ENCODE data around the gene CAPZA2.
"Not testable (repeated sequence)": the region's sequence is repeated elsewhere in the genome, so short reads cannot be mapped to it uniquely, and the experiment has no call there.

CAPZA2 gene

DNA sequence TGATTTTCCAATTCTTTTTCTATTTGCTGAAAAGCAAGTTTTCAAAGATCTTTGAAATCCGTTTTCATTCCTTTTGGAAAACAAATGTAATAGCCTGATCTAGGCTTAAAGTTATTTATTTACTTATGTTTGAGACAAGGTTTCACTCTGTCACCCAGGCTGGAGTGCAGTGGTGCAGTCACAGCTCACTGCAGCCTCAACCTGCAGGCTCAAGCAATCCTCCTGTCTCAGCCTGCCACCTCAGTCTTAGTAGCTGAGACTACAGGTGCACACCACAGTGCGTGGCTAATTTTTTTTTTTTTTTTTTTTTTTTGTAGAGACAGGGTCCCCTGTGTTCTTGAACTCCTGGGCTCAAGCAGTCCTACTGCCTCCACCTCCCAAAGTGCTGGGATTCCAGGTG lies 95.5 kb downstream of the CAPZA2 start:
- no peaks in the 10 kb centered on the region for H3K9me3 ChIP-seq (ENCODE audit: control insufficient read depth, low read depth, low read length)
- peaks cover 13% of the 10 kb centered on the region for H3K4me1 ChIP-seq (ENCODE audit: control insufficient read depth, low read depth, low read length)
- peaks cover 5% of the 10 kb centered on the region for H3K27me3 ChIP-seq (ENCODE audit: control insufficient read depth, insufficient read depth, low read length)
- no peaks in the 10 kb centered on the region for H3K36me3 ChIP-seq (ENCODE audit: control insufficient read depth, low read depth, low read length)
- H3K27ac ChIP-seq (ENCODE audit: low read length): no peak overlapping the region
- H3K4me3 ChIP-seq (ENCODE audit: low read length): no peak overlapping the region
- no peak overlapping the region for H3K9ac ChIP-seq (ENCODE audit: low read length)

DNA sequence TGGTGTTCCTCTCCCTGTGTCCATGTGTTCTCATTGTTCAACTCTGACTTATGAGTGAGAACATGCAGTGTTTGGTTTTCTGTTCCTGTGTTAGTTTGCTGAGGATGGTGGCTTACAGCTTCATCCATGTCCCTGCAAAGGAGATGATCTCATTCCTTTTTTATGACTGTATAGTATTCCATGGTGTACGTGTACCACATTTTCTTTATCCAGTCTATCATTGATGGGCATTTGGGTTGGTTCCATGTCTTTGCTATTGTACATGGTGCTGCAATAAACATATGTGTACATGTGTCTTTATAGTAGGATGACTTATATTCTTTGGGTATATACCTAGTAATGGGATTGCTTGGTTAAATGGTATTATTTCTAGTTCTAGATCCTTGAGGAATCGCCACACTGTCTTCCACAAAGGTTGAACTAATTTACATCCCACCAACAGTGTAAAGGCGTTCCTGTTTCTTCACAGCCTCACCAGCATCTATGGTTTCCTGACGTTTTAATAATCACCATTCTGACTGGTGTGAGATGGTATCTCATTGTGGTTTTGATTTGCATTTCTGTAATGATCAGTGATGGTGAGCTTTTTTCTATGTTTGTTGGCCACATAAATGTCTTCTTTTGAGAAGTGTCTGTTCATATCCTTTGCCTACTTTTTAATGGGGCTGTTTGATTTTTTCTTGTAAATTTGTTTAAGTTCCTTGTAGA lies 99.7 kb downstream of the CAPZA2 start:
- not testable (repeated sequence) for H3K36me3 ChIP-seq (ENCODE audit: control insufficient read depth, low read depth, low read length); H3K27ac ChIP-seq (ENCODE audit: low read length); H3K4me3 ChIP-seq (ENCODE audit: low read length); H3K27me3 ChIP-seq (ENCODE audit: control insufficient read depth, insufficient read depth, low read length); H3K9me3 ChIP-seq (ENCODE audit: control insufficient read depth, low read depth, low read length); H3K9ac ChIP-seq (ENCODE audit: low read length); H3K4me1 ChIP-seq (ENCODE audit: control insufficient read depth, low read depth, low read length)

DNA sequence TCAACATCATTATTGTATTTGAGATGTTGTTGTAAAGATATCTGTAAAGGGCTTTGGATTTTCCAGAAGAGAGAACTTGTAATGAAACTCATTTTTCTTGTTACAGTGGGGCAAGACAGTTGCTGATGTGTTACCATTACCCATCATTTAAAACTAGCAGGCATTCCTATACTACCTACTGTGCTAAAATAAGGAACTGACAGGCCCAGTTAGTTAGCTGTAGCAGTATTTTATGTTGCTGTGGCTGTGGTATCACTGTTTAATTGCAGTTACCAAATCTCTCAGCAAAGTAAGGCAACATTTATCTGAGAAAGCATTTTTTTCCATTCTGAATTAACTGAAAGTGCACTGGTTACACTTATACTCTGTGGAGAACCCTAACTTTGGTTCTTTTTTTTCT lies 100.8 kb downstream of the CAPZA2 start:
- Histone ChIP-seq H3K9me3 (ENCODE audit: control insufficient read depth, low read depth, low read length) (no peaks in the 10 kb centered on the region), H3K27me3 (ENCODE audit: control insufficient read depth, insufficient read depth, low read length) (no peaks in the 10 kb centered on the region), H3K36me3 (ENCODE audit: control insufficient read depth, low read depth, low read length) (no peaks in the 10 kb centered on the region), H3K4me3 (ENCODE audit: low read length) (no peak overlapping the region), H3K9ac (ENCODE audit: low read length) (no peak overlapping the region), H3K4me1 (ENCODE audit: control insufficient read depth, low read depth, low read length) (no peaks in the 10 kb centered on the region), H3K27ac (ENCODE audit: low read length) (no peak overlapping the region)

DNA sequence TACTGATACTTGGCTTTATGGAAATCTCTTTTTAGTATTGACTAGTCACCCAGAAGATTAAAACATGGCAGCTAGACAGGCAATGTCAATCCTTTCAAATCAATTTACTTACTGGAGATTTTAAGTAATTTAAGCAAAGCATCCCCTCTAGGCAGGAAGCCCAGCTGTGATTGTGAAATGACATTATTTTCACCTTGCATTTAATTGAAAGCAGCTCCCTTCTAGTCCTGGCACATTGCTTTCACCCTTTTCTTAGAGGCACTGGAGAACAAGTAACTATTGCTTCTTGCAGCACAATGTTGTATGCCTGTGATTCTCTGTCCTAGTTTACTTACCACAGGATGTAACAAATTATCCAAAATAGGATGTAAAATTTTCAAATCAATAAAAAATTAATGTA lies 104.2 kb downstream of the CAPZA2 start:
- Histone ChIP-seq H3K27ac (ENCODE audit: low read length) (no peak overlapping the region), H3K9me3 (ENCODE audit: control insufficient read depth, low read depth, low read length) (no peaks in the 10 kb centered on the region), H3K4me3 (ENCODE audit: low read length) (no peak overlapping the region), H3K9ac (ENCODE audit: low read length) (no peak overlapping the region), H3K36me3 (ENCODE audit: control insufficient read depth, low read depth, low read length) (no peaks in the 10 kb centered on the region), H3K4me1 (ENCODE audit: control insufficient read depth, low read depth, low read length) (peaks cover 19% of the 10 kb centered on the region), H3K27me3 (ENCODE audit: control insufficient read depth, insufficient read depth, low read length) (no peaks in the 10 kb centered on the region)

DNA sequence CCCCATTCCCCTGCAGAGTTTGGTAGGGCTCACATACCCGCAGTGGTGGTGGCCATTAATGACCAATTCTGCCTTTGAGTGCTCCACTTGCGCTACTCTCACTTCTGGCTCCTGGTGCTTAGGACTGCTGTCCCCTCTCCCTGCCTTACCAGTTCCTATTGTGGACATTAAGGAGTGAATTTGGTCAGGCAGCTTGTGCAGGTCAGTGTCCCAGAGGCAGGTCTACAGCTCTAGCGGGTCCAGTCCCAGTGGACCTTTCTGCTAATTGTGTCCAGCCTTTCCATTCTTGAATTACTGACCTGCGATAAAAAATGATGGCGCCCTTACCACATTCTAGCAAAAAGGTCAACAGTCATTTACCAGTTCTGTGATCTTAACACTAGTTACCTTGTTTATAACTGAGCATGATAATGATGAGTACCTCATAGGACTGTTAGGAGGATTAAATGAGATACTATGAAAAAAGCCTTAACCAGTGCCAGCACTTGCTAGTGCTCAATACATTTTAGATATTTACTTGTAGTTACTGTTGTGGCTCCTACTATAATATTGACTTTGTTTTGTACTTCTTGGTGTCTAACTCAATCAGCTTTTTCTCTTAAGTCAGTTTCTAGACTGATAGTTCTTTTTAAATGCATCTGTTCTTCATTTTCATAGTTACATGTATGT lies 105.0 kb downstream of the CAPZA2 start:
- Histone ChIP-seq H3K4me3 (ENCODE audit: low read length) (no peak overlapping the region), H3K27me3 (ENCODE audit: control insufficient read depth, insufficient read depth, low read length) (no peaks in the 10 kb centered on the region), H3K9me3 (ENCODE audit: control insufficient read depth, low read depth, low read length) (no peaks in the 10 kb centered on the region), H3K27ac (ENCODE audit: low read length) (no peak overlapping the region), H3K9ac (ENCODE audit: low read length) (no peak overlapping the region), H3K4me1 (ENCODE audit: control insufficient read depth, low read depth, low read length) (peaks cover 26% of the 10 kb centered on the region), H3K36me3 (ENCODE audit: control insufficient read depth, low read depth, low read length) (no peaks in the 10 kb centered on the region)

DNA sequence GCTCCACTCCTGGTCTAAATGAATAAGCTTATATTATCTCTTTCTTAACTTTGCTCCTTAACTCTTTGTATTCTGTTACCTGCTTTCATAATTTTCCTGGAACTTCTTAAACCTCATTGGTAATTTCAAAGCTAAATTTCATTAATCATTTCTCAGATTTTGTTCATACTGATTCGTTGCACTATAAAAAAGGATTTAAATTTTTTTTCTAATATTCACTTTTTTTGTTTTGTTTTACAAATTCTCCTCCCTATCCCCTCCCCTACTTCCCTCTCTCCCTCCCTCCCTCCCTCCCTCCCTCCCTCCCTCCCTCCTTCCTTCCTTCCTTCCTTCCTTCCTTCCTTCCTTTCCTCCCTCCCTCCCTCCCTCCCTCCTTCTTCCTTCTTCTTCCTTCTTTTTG lies 105.6 kb downstream of the CAPZA2 start:
- no peak overlapping the region for H3K9ac ChIP-seq (ENCODE audit: low read length)
- H3K4me1 ChIP-seq (ENCODE audit: control insufficient read depth, low read depth, low read length): peaks cover 26% of the 10 kb centered on the region
- H3K27ac ChIP-seq (ENCODE audit: low read length): no peak overlapping the region
- no peaks in the 10 kb centered on the region for H3K36me3 ChIP-seq (ENCODE audit: control insufficient read depth, low read depth, low read length)
- H3K4me3 ChIP-seq (ENCODE audit: low read length): no peak overlapping the region
- no peaks in the 10 kb centered on the region for H3K27me3 ChIP-seq (ENCODE audit: control insufficient read depth, insufficient read depth, low read length)
- H3K9me3 ChIP-seq (ENCODE audit: control insufficient read depth, low read depth, low read length): no peaks in the 10 kb centered on the region

DNA sequence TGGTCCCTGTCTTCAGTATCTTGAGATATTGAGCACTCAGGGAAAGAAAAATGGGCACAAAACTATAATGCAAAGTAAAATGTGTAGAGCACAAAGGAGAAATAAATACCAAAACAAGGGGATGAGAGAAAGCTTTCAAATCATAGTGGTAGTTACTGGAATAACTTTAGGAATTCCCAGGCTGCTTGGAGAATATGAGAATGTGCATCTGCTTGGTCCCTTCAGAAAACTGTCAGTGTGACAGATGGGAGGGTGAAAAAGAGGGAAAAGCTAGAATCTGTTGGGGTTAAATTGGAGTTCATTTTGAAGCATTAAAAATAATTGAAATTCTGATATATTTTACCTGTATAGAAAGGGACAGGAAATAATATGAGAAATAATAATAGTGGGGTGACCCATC lies 106.2 kb downstream of the CAPZA2 start:
- H3K9ac ChIP-seq (ENCODE audit: low read length): no peak overlapping the region
- H3K36me3 ChIP-seq (ENCODE audit: control insufficient read depth, low read depth, low read length): no peaks in the 10 kb centered on the region
- no peaks in the 10 kb centered on the region for H3K27me3 ChIP-seq (ENCODE audit: control insufficient read depth, insufficient read depth, low read length)
- H3K9me3 ChIP-seq (ENCODE audit: control insufficient read depth, low read depth, low read length): no peaks in the 10 kb centered on the region
- peaks cover 26% of the 10 kb centered on the region for H3K4me1 ChIP-seq (ENCODE audit: control insufficient read depth, low read depth, low read length)
- no peak overlapping the region for H3K4me3 ChIP-seq (ENCODE audit: low read length)
- no peak overlapping the region for H3K27ac ChIP-seq (ENCODE audit: low read length)

DNA sequence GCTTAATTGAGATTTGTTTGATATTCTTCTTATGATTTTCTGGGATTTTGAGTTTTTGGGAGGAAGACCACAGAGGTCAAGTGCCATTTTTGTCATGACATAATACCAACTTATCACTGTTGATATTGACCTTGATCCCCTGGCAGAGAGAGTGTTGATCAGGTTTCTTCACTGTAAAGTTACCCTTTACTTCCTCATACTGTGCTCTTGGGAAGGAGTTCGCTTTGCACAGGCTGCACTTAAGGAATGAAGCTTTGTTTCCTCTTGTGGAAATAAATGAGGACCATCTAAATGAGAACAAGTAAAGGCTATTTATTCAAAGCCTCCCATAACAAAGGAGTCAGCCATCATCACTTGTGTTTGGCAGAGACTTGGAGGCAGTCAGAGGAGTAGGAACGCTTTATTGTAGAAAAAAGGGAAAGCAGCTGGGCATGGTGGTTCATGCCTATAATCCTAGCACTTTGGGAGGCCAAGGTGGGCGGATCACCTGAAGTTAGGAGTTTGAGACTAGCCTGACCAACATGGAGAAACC lies 107.0 kb downstream of the CAPZA2 start:
- Histone ChIP-seq H3K36me3 (ENCODE audit: control insufficient read depth, low read depth, low read length) (no peaks in the 10 kb centered on the region), H3K4me3 (ENCODE audit: low read length) (no peak overlapping the region), H3K27ac (ENCODE audit: low read length) (peak overlapping the region; percentile 48), H3K4me1 (ENCODE audit: control insufficient read depth, low read depth, low read length) (peaks cover 26% of the 10 kb centered on the region), H3K27me3 (ENCODE audit: control insufficient read depth, insufficient read depth, low read length) (no peaks in the 10 kb centered on the region), H3K9ac (ENCODE audit: low read length) (no peak overlapping the region), H3K9me3 (ENCODE audit: control insufficient read depth, low read depth, low read length) (no peaks in the 10 kb centered on the region)

DNA sequence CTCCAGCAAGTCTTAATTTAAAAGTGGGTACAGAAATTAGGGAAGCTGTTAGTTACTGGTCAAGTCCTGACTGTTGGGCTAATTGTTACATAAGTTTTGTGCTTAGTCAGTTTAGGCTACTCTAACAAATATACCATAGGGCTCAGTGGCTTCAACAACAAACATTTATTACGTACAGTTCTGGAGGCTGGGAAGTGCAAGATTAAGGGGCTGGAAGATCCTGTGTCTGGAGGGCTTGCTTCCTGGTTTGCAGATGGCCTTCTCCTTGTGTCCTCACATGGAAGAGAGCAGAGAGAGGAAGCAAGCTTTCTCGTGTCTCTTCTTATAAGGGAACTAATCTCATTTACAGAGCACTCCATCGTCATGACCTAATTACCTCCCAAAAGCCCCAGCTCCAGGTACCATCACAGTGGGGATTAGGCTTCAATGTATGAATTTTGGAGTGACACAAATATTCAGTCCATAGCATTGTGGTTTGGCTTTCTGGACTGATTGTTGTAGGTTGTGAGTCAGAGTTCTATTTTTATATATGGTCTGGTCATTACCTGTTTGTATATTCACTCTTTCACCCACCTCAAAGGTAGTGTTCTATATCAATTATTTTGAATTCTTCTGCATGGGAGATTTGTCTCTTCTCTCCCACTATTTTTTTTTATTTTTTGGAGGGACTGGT lies 108.0 kb downstream of the CAPZA2 start:
- H3K27me3 ChIP-seq (ENCODE audit: control insufficient read depth, insufficient read depth, low read length): no peaks in the 10 kb centered on the region
- H3K9me3 ChIP-seq (ENCODE audit: control insufficient read depth, low read depth, low read length): no peaks in the 10 kb centered on the region
- H3K9ac ChIP-seq (ENCODE audit: low read length): no peak overlapping the region
- no peak overlapping the region for H3K27ac ChIP-seq (ENCODE audit: low read length)
- no peaks in the 10 kb centered on the region for H3K36me3 ChIP-seq (ENCODE audit: control insufficient read depth, low read depth, low read length)
- no peak overlapping the region for H3K4me3 ChIP-seq (ENCODE audit: low read length)
- H3K4me1 ChIP-seq (ENCODE audit: control insufficient read depth, low read depth, low read length): peaks cover 26% of the 10 kb centered on the region

DNA sequence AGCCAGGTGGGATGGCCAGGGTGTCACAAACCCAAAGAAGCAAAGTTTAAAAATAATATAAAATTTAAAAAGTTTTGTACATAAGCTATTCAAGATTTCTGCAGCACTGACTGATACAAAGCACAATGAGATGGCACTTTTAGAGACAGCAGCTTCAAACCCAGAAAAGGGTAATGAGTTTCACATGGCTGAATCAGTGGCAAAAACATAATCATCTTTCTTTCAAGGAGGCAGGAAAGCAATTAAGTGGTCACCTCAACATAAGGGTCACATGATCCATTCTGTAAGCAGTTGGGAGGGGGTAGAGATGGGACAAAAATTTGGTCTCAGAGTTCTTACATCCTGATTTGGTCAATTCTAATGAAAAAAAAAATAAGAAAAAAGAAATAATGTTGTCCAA lies 108.8 kb downstream of the CAPZA2 start:
- H3K9ac ChIP-seq (ENCODE audit: low read length); H3K36me3 ChIP-seq (ENCODE audit: control insufficient read depth, low read depth, low read length); H3K9me3 ChIP-seq (ENCODE audit: control insufficient read depth, low read depth, low read length); H3K27ac ChIP-seq (ENCODE audit: low read length); H3K4me3 ChIP-seq (ENCODE audit: low read length); H3K27me3 ChIP-seq (ENCODE audit: control insufficient read depth, insufficient read depth, low read length): not testable (repeated sequence)
- H3K4me1 ChIP-seq (ENCODE audit: control insufficient read depth, low read depth, low read length): peaks cover 26% of the 10 kb centered on the region

All from iPS-18a (cell line).